NOMO-1 treated with dmso at 0.1 percent for 144 hours (cell line): ENCODE data around the gene C16orf74.

ENCODE experiments used
- DNase-seq: peaks from one replicate; lab custom pipeline; 2025; ENCODE audit not compliant: unreplicated experiment; lab: John Stamatoyannopoulos, UW

C16orf74 gene

GRCh38 chr16:85750827-85751697, at the start of gene C16orf74:
Gene C16orf74, minus strand, starts transcription at chr16:85751096. Its CDS starts 15,879 bp downstream, at chr16:85735217.
- peak; percentile 49 for DNase-seq

- no peak for DNase-seq
These were observed 49.4 kb upstream of the C16orf74 start for GRCh38 chr16:85800321-85800669.

- DNase-seq: peak; percentile 89
These were observed 48.8 kb upstream of the C16orf74 start, which contains the start of the genes COX4I1 and EMC8 for GRCh38 chr16:85799497-85800320. Gene COX4I1, plus strand, starts transcription at chr16:85799695. Its CDS starts 1,511 bp downstream, at chr16:85801206. Gene EMC8, minus strand, starts transcription at chr16:85799544. Its CDS starts 249 bp downstream, at chr16:85799295.

GRCh38 chr16:85798901-85799496, 48.1 kb upstream of the C16orf74 start:
- no peak for DNase-seq

GRCh38 chr16:85798283-85798776, 47.4 kb upstream of the C16orf74 start:
- no peak for DNase-seq

GRCh38 chr16:85796599-85796998, 45.7 kb upstream of the C16orf74 start:
- DNase-seq: no peak

GRCh38 chr16:85796152-85796551, 45.3 kb upstream of the C16orf74 start:
- no peak for DNase-seq

- no peak for DNase-seq
These were observed 43.8 kb upstream of the C16orf74 start for GRCh38 chr16:85794696-85795095.

- no peak for DNase-seq
These were observed 42.9 kb upstream of the C16orf74 start for GRCh38 chr16:85793662-85794298.

GRCh38 chr16:85789773-85790172, 38.9 kb upstream of the C16orf74 start:
- DNase-seq: no peak

GRCh38 chr16:85788819-85789218, 37.9 kb upstream of the C16orf74 start:
- DNase-seq: no peak

- DNase-seq: no peak
These were observed 35.0 kb upstream of the C16orf74 start for GRCh38 chr16:85785927-85786326.

- DNase-seq: no peak
These were observed 33.9 kb upstream of the C16orf74 start for GRCh38 chr16:85784813-85785212.

GRCh38 chr16:85783441-85783840, 32.5 kb upstream of the C16orf74 start:
- DNase-seq: no peak

GRCh38 chr16:85782451-85782850, 31.6 kb upstream of the C16orf74 start:
- DNase-seq: peak; percentile 26

- no peak for DNase-seq
These were observed 30.9 kb upstream of the C16orf74 start for GRCh38 chr16:85781695-85782370.

- DNase-seq: no peak
These were observed 30.3 kb upstream of the C16orf74 start for GRCh38 chr16:85781156-85781555.

GRCh38 chr16:85780281-85780680, 29.4 kb upstream of the C16orf74 start:
- DNase-seq: no peak

GRCh38 chr16:85778873-85779272, 28.0 kb upstream of the C16orf74 start:
- no peak for DNase-seq
